Lower leg skin (tissue), 3 donors: Measurements from ENCODE around the gene PPM1L.

Experiments used
- CTCF ChIP-seq, 3 donors: fragments of 450-650 bp; IDR thresholded peaks; one replicate each; pipeline ENCODE4 v1.5.1; 2016; ENCODE audit warnings: antibody characterized with exemption in 3 of 3, mild to moderate bottlenecking in 3 of 3, moderate library complexity in 2 of 3
- POLR2A ChIP-seq, 2 donors: fragments of 450-650 bp; IDR thresholded peaks; one replicate each; pipeline ENCODE4 v1.6.1; 2016 to 2017; ENCODE audit warnings: antibody characterized with exemption in 2 of 2, mild to moderate bottlenecking in 1 of 2, moderate library complexity in 1 of 2

GRCh38 chr3:160968761-160969160 lies 212.7 kb downstream of the PPM1L start:
- TF ChIP-seq CTCF (IDR thresholded peaks at IDR 0.05): no peak
- no peak for TF ChIP-seq POLR2A (IDR thresholded peaks at IDR 0.05)
